Fibroblast of gingiva (primary cell): ENCODE measurements around the gene IFNL3.
"Not testable (repeated sequence)": the region's sequence is repeated elsewhere in the genome, so short reads cannot be mapped to it uniquely, and the experiment has no call there.

Experiments used
- DNase-seq: peaks from one replicate; pipeline ENCODE4 v3.0.0-alpha.2; 2011; ENCODE audit warnings: low read depth

IFNL3 gene

DNA sequence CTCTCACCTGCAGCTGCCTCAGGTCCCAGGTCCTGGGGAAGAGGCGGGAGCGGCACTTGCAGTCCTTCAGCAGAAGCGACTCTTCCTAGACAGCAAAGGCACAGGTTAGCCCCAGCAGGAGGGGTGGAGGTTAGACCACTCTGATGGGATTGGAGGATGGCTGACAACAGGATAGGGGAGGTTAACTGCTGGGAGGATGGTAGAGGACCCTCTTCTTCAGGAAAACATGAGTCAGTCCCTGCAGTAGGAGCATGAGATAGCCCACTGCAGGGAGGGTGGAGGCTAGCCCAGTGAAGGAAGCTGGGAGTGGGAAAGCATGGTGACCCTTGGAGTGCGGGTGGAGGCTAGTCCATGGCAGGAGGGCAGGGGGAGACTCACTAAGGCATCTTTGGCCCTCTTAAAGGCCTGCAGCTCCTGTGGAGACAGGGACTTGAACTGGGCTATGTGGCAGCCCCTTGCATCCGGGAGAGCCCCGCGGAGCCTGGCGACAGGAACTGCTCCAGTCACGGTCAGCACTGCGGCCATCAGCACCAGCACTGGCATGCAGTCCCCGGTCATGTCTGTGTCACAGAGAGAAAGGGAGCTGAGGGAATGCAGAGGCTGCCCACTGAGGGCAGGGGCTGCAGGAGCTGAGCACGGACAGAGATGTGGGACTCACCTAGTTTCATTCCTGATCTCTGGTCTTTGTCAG lies at the start of gene IFNL3:
Gene IFNL3, minus strand, starts transcription at position 597 of the 691 bp plus-strand sequence. Its CDS starts 39 bp downstream, at position 558.
- not testable (repeated sequence) for DNase-seq

DNA sequence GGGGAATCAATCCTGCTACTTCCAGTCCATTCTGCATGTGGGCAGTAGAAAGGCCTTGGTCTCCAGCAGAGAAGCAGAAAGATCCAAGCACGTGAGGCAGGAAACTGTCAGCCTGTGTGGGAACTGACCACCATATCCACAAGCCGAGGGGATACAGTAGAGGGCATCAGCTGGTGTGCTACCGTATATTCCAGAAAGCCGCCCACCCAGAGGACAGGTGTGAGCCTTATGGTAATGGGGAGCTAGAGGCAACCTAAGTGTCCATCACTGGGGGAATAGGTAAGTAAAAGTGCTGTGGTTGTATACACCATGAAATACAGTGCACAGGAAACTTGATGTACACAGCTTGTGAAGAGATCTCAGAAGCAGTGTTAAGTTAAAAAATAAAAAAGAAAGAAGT lies 48.6 kb upstream of the IFNL3 start:
- no peak for DNase-seq

DNA sequence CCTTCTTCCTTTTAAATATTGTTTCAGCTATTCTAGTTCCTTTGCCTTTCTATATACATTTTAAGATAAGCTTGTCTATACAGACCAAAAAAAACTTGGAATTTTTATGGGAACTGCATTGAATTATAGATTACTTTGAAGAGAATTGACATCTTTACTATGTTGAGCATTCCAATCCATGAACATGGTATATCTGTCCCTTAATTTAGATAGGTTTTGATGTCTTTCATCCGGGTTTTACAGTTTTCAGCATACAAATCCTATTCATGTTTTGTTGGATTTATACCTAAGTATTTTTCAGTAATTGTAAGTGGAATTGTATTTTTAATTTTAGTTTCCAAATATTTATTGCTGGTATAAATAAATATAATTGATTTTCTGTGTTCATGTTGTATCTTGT lies 39.2 kb upstream of the IFNL3 start:
- no peak for DNase-seq

DNA sequence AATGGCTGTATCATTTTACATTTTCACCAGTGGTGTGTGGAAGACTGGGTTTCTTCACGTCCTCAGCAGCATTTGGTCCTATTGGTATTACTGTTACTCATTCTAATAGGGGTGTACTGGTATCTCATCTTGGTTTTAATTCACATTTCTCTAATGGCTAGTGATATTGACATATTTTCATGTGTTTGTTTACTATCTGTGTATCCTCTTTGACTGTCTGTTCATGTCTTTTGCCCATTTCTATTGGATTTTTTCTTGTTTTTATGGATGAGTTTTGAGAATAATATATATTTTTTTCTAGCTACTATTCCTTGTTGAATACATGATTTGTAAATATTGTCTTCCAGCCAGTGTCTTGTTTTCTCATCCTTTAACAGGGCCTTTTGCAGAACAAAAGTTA lies 37.2 kb upstream of the IFNL3 start:
- no peak for DNase-seq

DNA sequence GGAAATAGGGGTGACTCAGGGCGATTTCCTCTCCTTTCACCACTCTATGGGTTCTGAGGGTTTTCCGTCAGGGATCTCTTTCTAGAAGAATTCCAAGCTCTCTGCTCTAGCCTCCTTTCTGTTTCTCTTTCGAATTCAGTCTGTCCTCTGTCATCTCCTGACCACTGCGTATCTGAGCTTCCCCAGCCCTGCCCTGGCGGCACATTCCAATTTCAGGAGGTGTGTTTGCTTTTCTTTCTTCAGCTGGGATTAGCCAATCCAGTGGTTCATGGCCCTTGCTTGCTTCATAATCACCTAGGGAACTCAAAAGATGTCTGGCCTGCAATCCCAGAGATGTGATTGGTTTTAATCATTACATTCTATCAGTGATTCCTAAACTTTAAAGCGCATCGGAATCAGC lies 32.8 kb upstream of the IFNL3 start:
- no peak for DNase-seq

DNA sequence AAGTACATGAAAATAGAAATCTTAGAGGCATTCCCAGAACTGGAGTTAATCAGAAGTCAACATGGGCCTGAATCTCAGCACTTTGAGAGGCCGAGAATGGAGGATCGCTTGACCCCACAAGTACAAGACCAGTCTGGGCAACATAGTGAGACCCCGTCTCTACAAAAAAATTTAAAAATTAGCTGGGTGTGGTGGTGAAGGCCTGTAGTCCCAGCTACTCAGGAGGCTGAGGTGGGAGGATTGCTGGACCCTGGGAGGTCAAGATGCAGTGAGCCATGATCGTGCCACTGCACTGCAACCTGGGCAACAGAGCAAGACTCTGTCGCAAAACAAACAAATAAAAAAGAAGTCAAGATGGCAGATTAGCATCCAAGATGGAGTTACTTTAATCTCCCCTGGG lies 31.9 kb upstream of the IFNL3 start:
- no peak for DNase-seq

DNA sequence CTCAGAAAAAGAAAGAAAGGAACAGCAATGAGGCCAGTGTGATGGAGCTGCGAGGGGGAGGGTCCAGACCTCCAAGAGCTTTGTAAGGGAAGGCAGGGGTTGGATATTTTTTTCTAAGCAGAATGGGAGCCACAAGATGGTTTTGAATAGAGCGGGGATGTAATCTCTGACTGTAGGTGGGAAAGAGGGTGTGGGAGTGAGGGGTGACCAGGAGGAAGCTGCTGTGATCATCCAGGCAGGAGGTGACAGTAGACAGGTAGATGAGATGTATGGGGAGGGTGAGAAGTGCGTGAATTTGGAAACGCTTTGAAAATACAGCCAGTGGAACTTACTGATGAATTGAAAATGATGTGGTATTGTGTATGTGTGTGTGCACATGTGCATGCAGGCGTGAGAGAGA lies 30.8 kb upstream of the IFNL3 start:
- DNase-seq = no peak

DNA sequence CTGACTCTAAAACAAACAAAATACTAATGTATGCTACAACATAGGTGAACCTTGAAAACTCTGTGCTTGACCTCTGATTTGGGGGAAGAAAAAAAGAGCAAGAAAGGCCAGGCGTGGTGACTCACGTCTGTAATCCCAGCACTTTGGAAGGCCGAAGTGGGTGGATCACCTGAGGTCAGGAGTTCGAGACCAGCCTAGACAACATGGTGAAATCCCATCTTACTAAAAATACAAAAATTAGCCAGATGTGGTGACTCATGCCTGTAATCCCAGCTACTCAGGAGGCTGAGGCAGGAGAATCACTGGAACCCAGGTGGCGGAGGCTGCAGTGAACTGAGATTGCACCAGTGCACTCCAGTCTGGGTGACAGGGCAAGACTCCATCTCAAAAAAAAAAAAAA lies 29.1 kb upstream of the IFNL3 start:
- DNase-seq = not testable (repeated sequence)

DNA sequence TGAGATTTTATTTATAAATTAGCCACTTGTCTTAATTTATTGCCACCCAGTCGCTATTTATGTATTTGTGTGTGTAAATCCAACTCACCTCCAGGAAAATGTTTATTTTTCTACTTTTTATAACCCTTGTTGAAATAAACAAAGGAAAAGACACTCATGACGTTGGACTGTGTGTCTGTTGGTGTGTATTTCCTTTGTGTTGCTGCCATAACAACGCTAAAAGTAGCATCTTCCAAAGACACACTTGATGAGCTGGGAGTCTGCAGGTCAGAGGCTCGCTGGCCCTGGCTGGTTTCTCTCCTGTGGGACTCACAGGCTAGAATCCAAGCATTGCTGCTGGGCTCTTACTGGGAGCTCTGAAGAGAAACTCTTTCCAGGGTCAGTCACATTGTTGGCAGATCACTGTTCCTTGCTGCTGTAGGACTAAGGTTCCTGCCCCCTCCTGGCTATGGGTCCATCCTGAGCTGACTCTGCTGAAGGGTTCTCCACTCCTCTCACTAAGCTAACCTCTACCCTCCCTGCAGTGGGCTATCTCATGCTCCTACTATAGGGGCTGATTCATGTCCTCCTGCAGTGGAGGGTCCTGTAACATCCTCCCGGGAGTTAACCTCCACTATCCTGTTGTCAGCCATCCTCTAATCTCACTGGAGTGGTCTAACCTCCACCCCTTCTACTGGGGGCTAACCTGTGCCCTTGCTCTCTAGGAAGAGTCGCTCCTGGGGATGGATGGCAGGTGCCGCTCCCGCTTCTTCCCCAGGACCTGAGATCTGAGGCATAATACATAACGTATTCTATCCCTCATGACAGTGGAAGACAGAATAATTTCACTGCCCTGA lies 25.4 kb upstream of the IFNL3 start:
- DNase-seq = peak; percentile 4

DNA sequence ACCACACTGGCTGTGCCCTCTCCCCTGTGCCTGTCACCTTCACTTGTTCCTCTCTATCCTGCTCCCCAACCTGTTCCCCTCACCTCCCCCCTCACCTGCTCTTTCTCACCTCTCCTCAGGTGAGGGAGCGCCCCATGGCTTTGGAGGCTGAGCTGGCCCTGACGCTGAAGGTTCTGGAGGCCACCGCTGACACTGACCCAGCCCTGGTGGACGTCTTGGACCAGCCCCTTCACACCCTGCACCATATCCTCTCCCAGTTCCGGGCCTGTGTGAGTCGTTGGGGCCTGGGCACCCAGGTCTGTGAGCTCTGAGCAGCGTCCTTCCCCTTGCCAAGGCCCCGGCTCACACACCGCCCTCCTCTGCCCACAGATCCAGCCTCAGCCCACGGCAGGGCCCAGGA lies 24.6 kb upstream of the IFNL3 start:
- DNase-seq = not testable (repeated sequence)

DNA sequence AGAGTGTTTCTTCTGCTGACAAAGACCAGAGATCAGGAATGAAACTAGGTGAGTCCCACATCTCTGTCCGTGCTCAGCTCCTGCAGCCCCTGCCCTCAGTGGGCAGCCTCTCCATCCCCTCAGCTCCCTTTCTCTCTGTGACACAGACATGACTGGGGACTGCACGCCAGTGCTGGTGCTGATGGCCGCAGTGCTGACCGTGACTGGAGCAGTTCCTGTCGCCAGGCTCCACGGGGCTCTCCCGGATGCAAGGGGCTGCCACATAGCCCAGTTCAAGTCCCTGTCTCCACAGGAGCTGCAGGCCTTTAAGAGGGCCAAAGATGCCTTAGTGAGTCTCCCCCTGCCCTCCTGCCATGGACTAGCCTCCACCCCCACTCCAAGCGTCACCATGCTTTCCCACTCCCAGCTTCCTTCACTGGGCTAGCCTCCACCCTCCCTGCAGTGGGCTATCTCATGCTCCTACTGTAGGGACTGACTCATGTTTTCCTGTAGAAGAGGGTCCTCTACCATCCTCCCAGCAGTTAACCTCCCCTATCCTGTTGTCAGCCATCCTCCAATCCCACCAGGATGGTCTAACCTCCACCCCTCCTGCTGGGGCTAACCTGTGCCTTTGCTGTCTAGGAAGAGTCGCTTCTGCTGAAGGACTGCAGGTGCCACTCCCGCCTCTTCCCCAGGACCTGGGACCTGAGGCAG lies 23.9 kb upstream of the IFNL3 start:
- DNase-seq = not testable (repeated sequence)

DNA sequence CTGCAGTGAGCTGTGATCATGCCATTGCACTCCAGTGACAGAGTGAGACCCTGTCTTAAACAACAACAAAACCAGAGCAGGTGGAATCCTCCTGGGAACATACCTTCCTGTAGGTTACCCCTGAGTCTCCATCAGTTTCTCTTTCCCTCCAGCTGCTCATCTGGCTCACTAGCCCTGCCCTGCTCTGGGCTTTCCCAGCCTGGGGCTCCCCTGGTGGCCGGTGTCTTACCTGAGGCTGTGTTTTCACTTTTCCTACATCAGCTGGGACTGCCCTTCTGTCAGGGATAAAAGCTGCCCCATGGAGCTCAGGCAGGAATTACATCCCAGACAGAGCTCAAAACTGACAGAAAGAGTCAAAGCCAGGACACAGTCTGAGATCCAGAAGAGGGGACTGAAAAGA lies 23.3 kb upstream of the IFNL3 start, which contains the start of gene IFNL2:
Gene IFNL2, plus strand, starts transcription at position 312 of the 400 bp plus-strand sequence. CDS start 173 bp downstream, outside the sequence.
- not testable (repeated sequence) for DNase-seq

DNA sequence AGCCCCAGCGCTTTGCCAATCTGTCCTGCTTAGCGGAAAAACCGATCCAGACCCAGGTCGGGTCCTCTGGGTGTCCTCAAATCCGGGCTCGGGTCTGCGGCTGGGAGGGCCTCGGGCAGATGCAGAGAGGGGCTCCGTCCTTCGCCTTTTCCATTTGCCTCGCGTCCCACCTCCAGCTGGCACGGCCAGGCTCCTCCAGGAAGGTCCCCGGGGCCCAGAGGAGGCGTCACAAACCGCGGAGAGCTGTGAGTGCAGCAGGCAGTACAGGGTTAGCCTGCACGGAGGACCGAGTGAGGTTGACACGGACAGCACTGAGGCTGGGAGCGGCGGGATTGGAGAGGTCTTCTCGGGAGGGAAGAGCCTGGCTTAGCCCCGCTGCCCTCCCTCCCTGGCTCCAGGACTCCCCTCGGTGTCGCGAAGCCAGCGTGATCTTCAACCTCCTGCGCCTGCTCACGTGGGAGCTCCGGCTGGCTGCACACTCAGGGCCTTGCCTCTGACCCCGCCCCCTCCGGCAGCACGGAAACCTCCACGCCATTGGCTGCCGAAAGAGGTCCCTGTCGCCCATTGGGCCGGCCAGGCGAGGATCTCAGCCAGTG lies 20.6 kb upstream of the IFNL3 start:
- no peak for DNase-seq

DNA sequence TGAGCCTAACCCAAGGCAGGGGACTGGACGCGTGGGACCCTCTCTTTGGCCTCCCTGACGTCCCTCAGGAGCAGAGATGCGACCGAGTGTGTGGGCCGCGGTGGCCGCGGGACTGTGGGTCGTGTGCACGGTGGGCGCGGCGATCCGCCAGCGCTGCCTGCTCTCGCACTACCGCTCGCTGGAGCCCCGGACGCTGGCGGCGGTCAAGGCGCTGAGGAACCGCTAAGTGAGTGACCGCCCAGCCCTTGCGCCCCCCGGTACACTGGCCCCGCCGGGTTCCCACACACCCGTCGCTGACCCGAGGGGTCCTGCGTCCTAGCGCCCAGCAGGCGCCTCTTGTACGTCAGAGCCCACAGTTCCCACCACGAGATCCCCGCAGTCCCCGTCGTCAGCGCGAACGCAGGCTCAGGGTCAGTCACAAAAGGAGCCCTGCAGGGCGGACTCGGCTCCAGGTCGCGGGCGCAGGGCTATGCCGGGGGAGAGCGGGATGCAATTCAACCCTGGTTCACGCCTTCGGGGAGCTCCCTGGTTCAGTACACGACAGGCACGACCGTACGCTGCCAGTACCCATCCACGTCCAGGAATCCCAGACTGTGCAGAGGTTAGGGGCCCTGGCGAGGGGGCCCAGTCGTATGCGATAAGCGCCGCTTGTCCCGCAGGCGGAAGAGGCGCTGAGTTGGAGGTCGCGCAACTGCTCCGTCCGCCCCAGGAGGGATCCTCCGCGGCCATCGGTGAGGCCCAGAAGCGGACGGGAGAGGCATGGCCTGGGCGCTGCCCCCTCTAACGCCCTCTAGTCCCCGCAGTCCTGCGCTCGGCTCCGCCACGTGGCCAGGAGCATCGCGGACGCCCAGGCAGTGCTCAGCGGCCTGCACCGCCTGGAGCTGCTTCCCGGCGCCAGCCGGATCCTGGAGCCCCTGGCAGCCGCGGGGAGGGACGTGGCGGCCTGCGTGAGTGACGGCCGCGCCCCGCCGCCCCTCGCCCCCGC lies 19.8 kb upstream of the IFNL3 start:
- no peak for DNase-seq

DNA sequence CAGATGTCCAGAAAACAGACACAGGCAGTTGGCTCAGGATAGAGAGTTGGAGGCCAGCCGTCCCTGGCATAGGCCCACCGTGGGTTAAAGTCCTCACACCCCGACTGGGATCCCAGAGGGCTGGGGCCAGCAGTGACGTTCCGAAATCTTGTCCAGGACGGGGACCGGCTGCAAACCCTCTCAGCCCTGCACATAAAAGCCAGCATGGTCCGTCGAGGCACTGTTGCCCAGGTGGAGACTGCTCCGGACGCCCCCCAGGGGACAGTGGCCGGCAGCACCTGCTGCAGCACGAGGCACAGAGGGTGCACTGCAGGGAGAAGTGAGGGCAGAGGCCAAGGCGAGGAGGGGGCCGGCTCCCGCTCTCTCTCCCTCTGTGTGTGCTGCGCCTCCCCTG lies 19.1 kb upstream of the IFNL3 start:
- DNase-seq = no peak

DNA sequence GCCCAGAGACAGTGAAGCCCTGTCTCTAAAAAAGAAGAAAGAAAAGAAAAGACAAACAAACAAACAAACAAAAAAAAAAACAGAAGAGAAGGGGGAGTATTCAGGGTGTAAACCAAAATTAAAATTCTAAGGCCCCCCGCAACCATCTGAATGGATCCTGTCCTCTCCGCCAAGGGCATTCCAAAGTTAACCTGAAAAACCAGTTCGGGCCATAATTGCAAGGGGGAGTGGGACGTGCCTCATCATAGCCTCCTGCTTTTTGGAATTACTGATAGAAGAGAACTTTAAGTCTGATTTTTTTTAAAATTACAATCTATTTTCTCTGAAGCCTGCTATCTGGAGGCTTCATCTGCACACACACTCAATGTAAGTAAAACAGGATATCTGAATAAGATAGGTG lies 17.7 kb upstream of the IFNL3 start:
- no peak for DNase-seq

DNA sequence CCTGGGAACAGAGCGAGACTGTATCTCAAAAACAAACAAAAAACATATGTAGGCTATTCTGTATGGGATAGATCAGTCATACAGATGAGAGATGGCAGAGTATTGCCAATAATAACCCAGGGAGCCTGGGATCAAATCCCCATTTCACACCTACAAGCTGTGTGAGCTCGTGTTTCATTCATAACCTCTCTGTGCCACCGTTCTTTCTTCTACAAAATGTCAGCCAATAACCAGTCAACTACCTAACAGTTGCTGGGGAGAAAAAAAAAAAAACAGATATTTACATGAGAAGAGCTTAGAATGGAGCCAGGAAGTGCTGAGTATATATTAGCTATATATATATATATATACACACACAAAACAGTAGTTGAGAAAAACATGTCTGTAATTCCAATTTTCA lies 16.9 kb upstream of the IFNL3 start:
- no peak for DNase-seq

DNA sequence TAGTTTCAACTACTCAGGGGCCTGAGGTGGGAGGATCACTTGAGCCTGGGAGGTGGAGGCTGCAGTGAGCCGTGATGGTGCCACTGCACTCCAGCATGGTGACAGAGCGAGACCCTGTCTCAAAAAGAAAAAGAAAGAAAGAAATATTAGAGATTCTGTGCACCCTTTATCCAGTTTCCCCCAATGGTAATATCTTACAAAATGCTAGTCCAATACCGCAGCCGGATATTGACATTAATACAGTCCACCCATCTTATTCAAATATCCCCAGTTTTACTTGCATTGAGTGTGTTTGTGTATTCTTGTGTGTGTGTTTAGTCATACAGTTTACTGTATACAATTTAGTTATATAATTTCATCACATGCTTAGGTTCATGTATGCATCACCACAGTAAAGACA lies 12.4 kb upstream of the IFNL3 start:
- no peak for DNase-seq

DNA sequence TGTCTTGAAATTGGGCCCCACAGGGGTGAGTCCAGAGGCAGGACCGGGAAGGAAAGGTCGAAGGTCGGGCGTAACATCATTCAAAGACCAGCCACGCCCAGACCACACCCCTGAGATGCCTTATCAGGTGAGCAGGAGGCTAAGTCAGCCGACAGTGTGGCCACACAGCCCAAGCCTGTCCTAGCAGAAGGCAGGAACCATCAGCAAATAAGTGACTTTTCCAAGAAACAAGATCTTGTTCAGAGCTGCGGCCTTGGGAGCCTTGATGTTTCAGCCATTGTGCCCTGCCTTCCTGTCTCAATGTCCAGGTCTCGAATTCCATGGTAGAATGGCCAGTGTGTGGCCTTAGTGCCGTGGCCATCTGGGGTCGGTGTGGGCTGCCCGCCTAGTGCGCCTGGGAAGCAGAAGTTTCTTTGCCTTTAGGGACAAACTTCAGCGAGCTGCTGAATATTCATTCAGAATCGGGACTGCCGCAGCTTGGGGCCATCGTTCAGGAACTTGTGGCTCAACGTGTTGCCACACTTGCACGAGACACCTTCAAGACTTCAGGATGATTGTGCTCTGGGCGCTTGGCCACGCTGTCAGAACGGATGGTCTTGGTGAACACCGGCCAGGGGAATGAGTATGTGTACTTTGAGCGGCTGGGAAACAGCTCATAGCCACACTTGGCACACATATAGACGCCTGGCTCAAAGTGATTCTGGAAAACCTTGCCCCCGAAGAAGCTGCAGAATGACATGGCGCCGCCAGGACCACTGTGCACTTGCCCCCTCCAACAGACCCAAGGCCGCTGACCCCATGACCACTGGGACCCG lies 9.9 kb upstream of the IFNL3 start:
- DNase-seq = no peak
